Brain microvascular endothelial cell (primary cell): ENCODE measurements around the gene SMIM12.

Experiments
- DNase-seq: peaks from one replicate; pipeline ENCODE4 v3.0.0-alpha.2; 2020
- H3K27ac ChIP-seq: fragments of 250-450 bp; sonication (Bioruptor Pico); 2 replicates; pipeline ENCODE4 v1.5.1; 2020; ENCODE audit warnings: mild to moderate bottlenecking, moderate library complexity
- H3K27me3 ChIP-seq: fragments of 250-450 bp; sonication (Bioruptor Pico); replicated peaks from 2 replicates; pipeline ENCODE4 v1.5.1; 2020; ENCODE audit warnings: mild to moderate bottlenecking
- H3K36me3 ChIP-seq: fragments of 250-450 bp; sonication (Bioruptor Pico); replicated peaks from 2 replicates; pipeline ENCODE4 v1.5.1; 2020; ENCODE audit warnings: mild to moderate bottlenecking
- H3K4me3 ChIP-seq: 2 replicates; pipeline ENCODE4 v1.5.1; 2011; ENCODE audit warnings: low read depth, mild to moderate bottlenecking, control low read depth, low read length, moderate library complexity
- CTCF ChIP-seq: IDR thresholded peaks from 2 replicates; pipeline ENCODE4 v1.5.1; 2011; ENCODE audit warnings: low read depth, mild to moderate bottlenecking, moderate library complexity, low read length, control low read depth, inconsistent platforms; ENCODE audit errors: missing control alignments
- in situ Hi-C: cut with HindIII; loops from 2 replicates; pipeline ENCODE4 v1.10.0; 2017; ENCODE audit warnings: low sequenced_read_pairs, low pct_ligation_motif_present

Gene SMIM12

GRCh38 chr1:34831721-34832246, 27.8 kb downstream of the SMIM12 start:
- Histone ChIP-seq H3K27me3 (no peaks in the 10 kb centered on the region), H3K27ac (no peak overlapping the region), H3K4me3 (no peak overlapping the region), H3K36me3 (no peaks in the 10 kb centered on the region)
- in situ Hi-C loops = no loop called here
- TF ChIP-seq CTCF = no peak
- no peak for DNase-seq

GRCh38 chr1:34829250-34829649, 30.3 kb downstream of the SMIM12 start:
- no peaks in the 10 kb centered on the region for H3K27me3 ChIP-seq
- no peak overlapping the region for H3K4me3 ChIP-seq
- H3K36me3 ChIP-seq = no peaks in the 10 kb centered on the region
- H3K27ac ChIP-seq = no peak overlapping the region
- no peak for DNase-seq
- no peak for TF ChIP-seq CTCF
- in situ Hi-C loops = no loop called here

- Histone ChIP-seq H3K27ac (no peak overlapping the region), H3K36me3 (no peaks in the 10 kb centered on the region), H3K4me3 (no peak overlapping the region), H3K27me3 (no peaks in the 10 kb centered on the region)
- in situ Hi-C loops = no loop called here
- no peak for TF ChIP-seq CTCF
- DNase-seq = no peak
Measured at GRCh38 chr1:34828611-34829010, 30.9 kb downstream of the SMIM12 start.

- no peak overlapping the region for H3K27ac ChIP-seq
- in situ Hi-C loops = no loop called here
- no peak overlapping the region for H3K4me3 ChIP-seq
- TF ChIP-seq CTCF = no peak
- H3K36me3 ChIP-seq = no peaks in the 10 kb centered on the region
- DNase-seq = no peak
- no peaks in the 10 kb centered on the region for H3K27me3 ChIP-seq
Measured at GRCh38 chr1:34827341-34827941, 32.1 kb downstream of the SMIM12 start.

- DNase-seq = no peak
- TF ChIP-seq CTCF = no peak
- H3K36me3 ChIP-seq = no peaks in the 10 kb centered on the region
- H3K27me3 ChIP-seq = no peaks in the 10 kb centered on the region
- H3K27ac ChIP-seq = no peak overlapping the region
- in situ Hi-C loops = no loop called here
- no peak overlapping the region for H3K4me3 ChIP-seq
Measured at GRCh38 chr1:34825455-34826091, 34.0 kb downstream of the SMIM12 start.
